GM18502 (cell line): ENCODE data around the gene NUDCD2.
"Not testable (repeated sequence)": the region's sequence is repeated elsewhere in the genome, so short reads cannot be mapped to it uniquely, and the experiment has no call there.

Source experiments
- ATAC-seq: cut with Tn5 transposase; IDR thresholded peaks from one replicate; pipeline ENCODE4 v1.9.1; 2021; ENCODE audit warnings: mild to moderate bottlenecking; ENCODE audit not compliant: unreplicated experiment, poor library complexity

NUDCD2 gene

DNA sequence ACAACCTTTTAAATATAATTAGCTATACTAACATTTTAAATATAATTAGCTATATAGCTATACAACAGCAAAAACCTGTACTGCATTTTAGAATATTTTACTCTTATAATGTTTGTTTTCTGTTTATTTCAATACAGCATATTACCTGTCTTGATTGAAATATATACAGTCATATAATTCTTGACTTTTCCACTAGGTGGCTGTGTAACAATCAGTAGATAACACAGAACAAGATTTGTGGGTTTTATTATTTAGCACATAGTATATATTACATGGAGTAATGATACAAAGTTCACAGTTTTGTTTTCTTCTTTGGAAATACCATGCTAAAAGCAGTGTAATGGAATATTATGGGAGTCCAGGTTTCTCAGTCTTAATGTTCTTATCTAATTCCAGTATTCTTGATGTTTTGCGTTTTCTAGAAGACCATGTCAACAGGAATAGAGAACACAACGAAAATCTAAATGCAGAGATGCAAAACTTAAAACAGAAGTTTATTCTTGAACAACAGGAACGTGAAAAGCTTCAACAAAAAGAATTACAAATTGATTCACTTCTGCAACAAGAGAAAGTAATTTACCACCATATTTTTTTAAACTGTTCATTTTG lies 13.8 kb upstream of the NUDCD2 start:
- no peak for ATAC-seq

DNA sequence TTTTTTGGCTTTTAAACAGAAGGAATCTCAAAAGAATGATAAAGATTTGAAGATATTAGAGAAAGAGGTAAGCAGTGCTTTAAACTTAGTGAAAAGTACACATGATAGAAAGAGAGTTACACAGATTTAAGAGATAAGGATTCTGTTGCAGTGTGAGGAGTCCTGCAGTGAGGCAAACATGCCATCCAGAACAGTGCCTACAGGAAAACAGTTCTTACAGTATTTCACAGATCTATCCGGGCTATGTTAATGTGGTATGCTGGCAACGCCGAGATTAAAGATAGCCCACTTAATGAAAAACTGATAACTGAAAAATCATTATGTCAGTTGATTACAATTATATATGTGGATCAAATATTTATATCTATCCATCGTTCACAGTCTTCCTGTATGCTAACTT lies 7.8 kb upstream of the NUDCD2 start:
- no peak for ATAC-seq

GRCh38 chr5:163463063-163463435 lies 3.1 kb upstream of the NUDCD2 start:
- ATAC-seq = no peak

DNA sequence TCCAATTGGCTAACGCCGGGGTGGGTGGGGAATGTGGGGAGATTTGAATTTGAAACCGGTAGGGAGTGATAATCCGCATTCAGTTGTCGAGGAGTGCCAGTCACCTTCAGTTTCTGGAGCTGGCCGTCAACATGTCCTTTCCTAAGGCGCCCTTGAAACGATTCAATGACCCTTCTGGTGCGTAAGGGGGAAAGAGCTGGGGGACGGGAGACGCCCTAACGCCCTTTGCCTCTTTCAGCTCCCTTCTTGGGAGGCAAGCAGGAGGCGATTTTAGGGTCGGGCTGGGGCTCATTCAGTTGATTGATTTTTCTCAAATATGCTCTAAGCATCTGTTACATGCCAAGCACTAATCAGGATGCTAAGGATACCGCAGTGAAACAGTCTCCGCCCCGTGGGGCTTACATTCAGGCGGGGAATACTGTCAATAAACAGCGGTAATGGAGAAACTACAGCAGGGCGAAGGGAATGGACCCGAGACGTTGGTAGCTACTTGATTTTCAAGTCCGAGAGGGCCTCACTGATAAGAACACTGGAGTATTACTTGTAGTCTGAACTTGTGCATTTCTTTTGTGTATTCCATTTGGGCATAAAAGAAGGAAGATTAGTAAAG lies 765 bp upstream of the NUDCD2 start, which contains the start of gene HMMR:
TSS of gene HMMR (plus strand) at position 71 of the 610 bp plus-strand sequence. CDS start at position 132, 61 bp downstream.
- peak; percentile 0 for ATAC-seq

DNA sequence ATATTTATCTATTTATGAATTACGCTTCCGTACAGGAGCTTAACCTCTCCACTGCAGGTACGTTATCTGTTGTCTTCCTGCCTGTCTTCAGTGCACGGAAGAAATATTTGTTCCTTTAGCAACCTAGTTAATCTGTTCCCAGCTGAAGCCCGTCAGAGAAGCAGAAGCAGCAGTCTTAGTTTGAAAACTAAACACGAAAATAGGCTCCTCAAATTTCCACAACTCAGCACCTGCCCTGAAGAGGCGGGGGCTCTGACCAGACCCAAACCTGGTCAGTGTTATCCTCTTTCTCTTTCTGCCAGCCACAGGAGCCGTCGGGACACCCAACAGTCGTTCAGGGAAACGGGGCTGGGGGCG lies 462 bp downstream of the NUDCD2 start:
- ATAC-seq = peak; percentile 5

- ATAC-seq = no peak
Measured at GRCh38 chr5:163458778-163459385, 1.0 kb downstream of the NUDCD2 start.

- no peak for ATAC-seq
Measured at GRCh38 chr5:163456840-163457239, 3.1 kb downstream of the NUDCD2 start.

- ATAC-seq = no peak
Measured at GRCh38 chr5:163456029-163456589, 3.8 kb downstream of the NUDCD2 start.

DNA sequence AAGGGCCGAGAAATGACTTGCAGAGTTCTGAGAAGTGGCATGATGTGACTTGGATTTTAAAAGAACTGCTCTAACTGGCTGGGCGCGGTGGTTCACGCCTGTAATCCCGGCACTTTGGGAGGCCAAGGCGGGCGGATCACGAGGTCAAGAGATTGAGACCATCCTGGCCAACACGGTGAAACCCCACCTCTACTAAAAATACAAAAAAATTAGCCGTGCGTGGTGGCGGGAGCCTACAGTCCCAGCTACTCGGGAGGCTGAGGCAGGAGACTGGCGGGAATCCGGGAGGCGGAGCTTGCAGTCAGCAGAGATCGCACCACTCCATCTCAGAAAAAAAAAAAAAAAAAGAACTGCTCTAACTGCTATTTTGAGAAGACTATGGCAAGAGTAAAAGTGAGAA lies 4.5 kb downstream of the NUDCD2 start:
- ATAC-seq = not testable (repeated sequence)

GRCh38 chr5:163453705-163454104 lies 6.2 kb downstream of the NUDCD2 start:
- no peak for ATAC-seq

DNA sequence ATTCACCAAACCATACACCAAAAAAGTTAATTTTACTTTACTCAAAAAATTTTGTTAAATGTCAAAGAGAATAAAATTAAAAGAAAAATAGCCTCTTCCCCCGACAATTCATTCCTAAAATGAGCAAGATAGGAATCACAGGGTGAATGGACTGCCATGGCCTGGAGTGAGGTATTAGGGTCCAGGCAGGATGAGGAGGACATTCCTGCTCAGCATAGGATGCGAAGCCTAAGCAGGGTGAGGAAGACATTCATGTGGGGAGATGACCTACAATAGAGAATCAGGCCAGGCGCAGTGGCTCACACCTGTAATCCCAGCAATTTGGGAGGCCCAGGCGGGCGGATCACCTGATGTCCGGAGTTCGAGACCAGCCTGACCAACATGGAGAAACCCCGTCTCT lies 8.4 kb downstream of the NUDCD2 start:
- ATAC-seq = no peak

DNA sequence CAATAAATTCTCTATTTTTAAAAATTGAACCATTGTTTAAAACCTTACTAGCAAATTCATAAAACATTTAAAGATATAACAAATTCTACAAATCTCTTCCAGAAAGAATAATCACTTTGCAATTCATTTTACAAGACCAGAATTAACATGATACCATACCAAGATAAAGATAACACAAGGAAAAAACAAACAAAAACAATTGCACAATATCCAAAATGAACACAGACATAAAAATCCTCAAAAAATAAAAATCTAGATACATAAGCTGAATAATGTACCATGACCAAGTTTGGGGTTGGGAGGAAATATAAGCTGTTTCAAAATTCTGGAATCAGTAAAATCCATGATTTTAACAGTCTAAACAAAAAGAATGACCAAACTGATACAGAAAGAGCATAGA lies 11.4 kb downstream of the NUDCD2 start:
- ATAC-seq = no peak

- no peak for ATAC-seq
Measured at GRCh38 chr5:163447875-163448274, 12.0 kb downstream of the NUDCD2 start.

GRCh38 chr5:163447191-163447590 lies 12.7 kb downstream of the NUDCD2 start:
- no peak for ATAC-seq

DNA sequence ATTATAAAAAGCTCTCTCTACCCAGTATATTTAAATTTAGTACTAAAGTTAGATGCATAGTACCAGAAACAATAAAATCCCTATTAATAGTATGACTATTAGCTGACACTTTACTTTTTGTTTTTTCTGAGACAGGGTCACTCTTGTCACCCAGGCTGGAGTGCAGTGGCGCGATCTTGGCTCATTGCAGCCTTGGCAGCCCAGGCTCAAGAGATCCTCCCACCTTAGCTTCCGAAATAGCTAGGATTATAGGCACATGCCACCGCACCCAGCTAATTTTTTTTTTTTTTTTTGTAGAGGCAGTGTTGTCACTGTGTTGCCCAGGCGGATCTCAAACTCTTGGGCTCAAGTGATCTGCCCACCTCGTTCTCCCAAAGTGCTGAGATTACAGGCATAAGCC lies 14.6 kb downstream of the NUDCD2 start:
- ATAC-seq = no peak

GRCh38 chr5:163444526-163444925 lies 15.4 kb downstream of the NUDCD2 start:
- no peak for ATAC-seq

- no peak for ATAC-seq
Measured at GRCh38 chr5:163440954-163441353, 18.9 kb downstream of the NUDCD2 start.

- peak; percentile 13 for ATAC-seq
Measured at GRCh38 chr5:163439092-163439425, 20.8 kb downstream of the NUDCD2 start.

DNA sequence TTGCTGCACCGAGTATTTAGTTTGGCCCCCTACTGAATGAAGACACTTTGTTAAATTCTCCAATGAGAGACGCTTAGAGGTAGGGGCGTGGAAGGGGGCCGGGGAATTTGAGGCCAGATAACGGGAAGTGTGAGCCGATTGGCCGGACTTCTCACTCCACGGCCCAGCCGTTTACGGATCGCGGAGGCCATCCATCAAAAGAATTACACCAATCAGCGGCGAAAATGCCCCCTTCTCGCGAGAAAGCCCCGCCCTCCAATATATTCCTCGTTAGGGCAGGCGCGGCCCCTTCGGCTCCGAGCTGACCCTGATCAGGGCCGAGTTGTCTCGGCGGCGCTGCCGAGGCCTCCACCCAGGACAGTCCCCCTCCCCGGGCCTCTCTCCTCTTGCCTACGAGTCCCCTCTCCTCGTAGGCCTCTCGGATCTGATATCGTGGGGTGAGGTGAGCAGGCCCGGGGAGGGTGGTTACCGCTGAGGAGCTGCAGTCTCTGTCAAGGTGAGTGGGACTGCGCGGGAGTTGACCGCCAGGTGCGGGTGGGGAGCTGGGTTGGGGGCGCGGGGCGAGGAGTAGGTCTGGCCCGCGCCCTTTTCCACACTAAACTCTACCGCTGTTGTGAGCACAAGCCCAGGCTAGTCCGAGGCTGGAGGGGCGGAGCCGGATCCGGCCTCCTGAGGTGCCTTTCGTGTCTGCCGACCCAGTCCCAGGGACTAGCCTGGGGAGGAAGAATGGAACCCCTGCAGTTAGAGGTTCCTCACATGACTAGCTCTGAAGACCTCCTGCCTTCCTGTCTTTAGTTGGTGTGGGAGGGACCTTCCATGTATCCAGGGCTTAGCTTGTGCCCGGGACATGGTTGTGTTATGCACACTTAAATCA lies 22.4 kb downstream of the NUDCD2 start, which contains the start of gene CCNG1:
TSS of gene CCNG1 (plus strand) at position 287 of the 874 bp plus-strand sequence. CDS start 1,662 bp downstream, outside the sequence.
- ATAC-seq = peak; percentile 96

GRCh38 chr5:163437011-163437308 lies 22.9 kb downstream of the NUDCD2 start:
- ATAC-seq = no peak

DNA sequence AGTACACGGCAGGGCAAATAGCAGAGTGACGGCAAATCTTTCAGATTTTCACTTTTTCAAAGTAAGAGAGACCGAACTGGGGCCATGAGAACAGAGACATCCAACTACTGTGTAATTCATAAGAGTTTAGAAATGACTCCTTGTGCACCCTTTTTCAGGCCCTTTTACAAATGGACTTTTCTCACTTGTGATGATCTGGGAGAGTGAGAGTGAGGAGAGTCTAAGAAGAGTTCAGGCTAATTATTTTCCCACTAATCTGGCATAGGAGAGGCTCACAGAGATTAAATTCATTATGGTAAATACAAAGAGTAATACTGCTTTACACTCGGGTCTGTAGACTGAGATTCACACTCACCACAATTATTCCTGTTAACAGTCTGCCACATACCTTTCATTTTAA lies 23.4 kb downstream of the NUDCD2 start:
- no peak for ATAC-seq
